ENCODE measurements around the gene ELMO1.

Gene ELMO1

GRCh38 chr7:37275078-37275710 lies 173.5 kb downstream of the ELMO1 start:
- H3K27ac ChIP-seq, result no peak overlapping the region
- H3K27me3 ChIP-seq (ENCODE audit: insufficient read depth, low read depth, severe bottlenecking), result no peaks in the 10 kb centered on the region
- TF ChIP-seq, protein P1, sequence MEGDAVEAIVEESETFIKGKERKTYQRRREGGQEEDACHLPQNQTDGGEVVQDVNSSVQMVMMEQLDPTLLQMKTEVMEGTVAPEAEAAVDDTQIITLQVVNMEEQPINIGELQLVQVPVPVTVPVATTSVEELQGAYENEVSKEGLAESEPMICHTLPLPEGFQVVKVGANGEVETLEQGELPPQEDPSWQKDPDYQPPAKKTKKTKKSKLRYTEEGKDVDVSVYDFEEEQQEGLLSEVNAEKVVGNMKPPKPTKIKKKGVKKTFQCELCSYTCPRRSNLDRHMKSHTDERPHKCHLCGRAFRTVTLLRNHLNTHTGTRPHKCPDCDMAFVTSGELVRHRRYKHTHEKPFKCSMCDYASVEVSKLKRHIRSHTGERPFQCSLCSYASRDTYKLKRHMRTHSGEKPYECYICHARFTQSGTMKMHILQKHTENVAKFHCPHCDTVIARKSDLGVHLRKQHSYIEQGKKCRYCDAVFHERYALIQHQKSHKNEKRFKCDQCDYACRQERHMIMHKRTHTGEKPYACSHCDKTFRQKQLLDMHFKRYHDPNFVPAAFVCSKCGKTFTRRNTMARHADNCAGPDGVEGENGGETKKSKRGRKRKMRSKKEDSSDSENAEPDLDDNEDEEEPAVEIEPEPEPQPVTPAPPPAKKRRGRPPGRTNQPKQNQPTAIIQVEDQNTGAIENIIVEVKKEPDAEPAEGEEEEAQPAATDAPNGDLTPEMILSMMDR (IDR thresholded peaks at IDR 0.05; ENCODE audit: low read depth, low read length), result no peak
- H3K36me3 ChIP-seq, result no peaks in the 10 kb centered on the region
- no peak for DNase-seq
- H3K9me3 ChIP-seq (ENCODE audit: severe bottlenecking), result no peaks in the 10 kb centered on the region
- H3K4me3 ChIP-seq (ENCODE audit: low read depth, low read length), result no peak overlapping the region

DNA sequence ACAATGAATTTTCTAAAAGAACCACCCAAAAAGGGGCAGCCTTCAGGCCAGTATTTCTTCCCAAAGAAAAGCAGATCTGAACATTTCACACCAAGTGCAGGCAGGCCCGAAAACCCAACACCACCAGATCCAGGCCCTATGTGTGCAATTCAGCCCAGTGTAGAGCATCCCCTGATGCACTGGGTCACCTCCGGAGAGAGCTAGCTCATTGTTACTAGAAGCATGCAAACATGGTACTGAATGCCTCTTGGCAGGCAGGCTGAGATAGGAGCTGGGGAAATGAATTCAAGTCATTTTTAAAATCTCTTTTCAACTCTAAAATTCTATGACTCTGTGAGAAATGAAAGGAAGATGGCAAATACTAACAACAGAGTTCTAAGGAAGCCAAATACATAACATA lies 174.8 kb downstream of the ELMO1 start:
- no peaks in the 10 kb centered on the region for H3K36me3 ChIP-seq
- H3K27ac ChIP-seq, result no peak overlapping the region
- TF ChIP-seq, protein P1 (IDR thresholded peaks at IDR 0.05; ENCODE audit: low read depth, low read length), result no peak
- H3K27me3 ChIP-seq (ENCODE audit: insufficient read depth, low read depth, severe bottlenecking), result no peaks in the 10 kb centered on the region
- no peaks in the 10 kb centered on the region for H3K9me3 ChIP-seq (ENCODE audit: severe bottlenecking)
- DNase-seq, result no peak
- H3K4me3 ChIP-seq (ENCODE audit: low read depth, low read length), result no peak overlapping the region

DNA sequence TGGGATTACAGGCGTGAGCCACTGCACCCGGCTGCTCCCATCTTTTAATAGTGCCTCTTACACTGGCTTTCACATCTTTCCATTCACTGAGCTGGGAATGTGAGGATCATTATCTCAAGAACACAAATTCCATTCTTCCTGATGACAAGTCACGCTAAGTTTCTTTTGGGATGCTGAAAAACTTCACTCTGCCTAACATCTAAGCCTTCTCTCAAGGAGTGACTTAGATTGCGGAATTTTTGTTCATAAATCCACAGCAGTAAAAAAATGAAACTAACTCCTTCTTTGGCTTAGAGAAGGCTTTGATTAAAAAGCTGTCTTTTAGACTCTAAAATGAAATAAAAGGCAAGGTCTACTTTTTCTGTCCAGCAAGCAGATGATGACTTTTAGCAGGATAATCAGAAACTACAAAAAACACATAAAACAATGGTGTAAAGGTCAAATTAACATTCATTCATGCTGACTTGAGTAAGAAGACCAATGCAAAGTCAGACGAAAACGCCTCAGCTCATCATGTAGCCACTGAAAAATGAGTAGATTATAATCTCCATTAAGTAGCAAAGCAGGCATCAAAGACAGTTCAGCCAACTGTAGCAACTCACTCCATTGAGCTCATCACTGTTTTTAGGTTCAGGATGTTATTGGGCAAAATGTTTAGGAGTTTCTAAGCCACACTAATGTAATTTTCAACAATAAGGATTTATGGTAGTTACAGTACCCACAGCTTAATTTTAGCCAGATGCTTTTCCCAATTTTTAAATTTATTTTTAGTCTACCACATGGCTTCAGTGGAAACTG lies 178.8 kb downstream of the ELMO1 start:
- H3K9me3 ChIP-seq (ENCODE audit: severe bottlenecking), result no peaks in the 10 kb centered on the region
- no peak overlapping the region for H3K4me3 ChIP-seq (ENCODE audit: low read depth, low read length)
- H3K36me3 ChIP-seq, result no peaks in the 10 kb centered on the region
- no peak for DNase-seq
- no peaks in the 10 kb centered on the region for H3K27me3 ChIP-seq (ENCODE audit: insufficient read depth, low read depth, severe bottlenecking)
- H3K27ac ChIP-seq, result no peak overlapping the region
- TF ChIP-seq, protein P1 (IDR thresholded peaks at IDR 0.05; ENCODE audit: low read depth, low read length), result no peak

- no peak overlapping the region for H3K4me3 ChIP-seq (ENCODE audit: low read depth, low read length)
- H3K36me3 ChIP-seq, result no peaks in the 10 kb centered on the region
- TF ChIP-seq, protein P1 (IDR thresholded peaks at IDR 0.05; ENCODE audit: low read depth, low read length), result no peak
- H3K27me3 ChIP-seq (ENCODE audit: insufficient read depth, low read depth, severe bottlenecking), result no peaks in the 10 kb centered on the region
- H3K9me3 ChIP-seq (ENCODE audit: severe bottlenecking), result no peaks in the 10 kb centered on the region
- DNase-seq, result no peak
- H3K27ac ChIP-seq, result no peak overlapping the region
Observed at GRCh38 chr7:37267251-37267650, 181.4 kb downstream of the ELMO1 start.

GRCh38 chr7:37265876-37266275 lies 182.8 kb downstream of the ELMO1 start:
- DNase-seq, result no peak
- H3K27ac ChIP-seq, result no peak overlapping the region
- H3K4me3 ChIP-seq (ENCODE audit: low read depth, low read length), result no peak overlapping the region
- H3K36me3 ChIP-seq, result no peaks in the 10 kb centered on the region
- TF ChIP-seq, protein P1 (IDR thresholded peaks at IDR 0.05; ENCODE audit: low read depth, low read length), result no peak
- no peaks in the 10 kb centered on the region for H3K27me3 ChIP-seq (ENCODE audit: insufficient read depth, low read depth, severe bottlenecking)
- no peaks in the 10 kb centered on the region for H3K9me3 ChIP-seq (ENCODE audit: severe bottlenecking)

Data from WERI-Rb-1 (cell line).